Ecto neural progenitor cell (in vitro differentiated cells): ENCODE results near the gene ZNF497.
"Not testable (repeated sequence)": the region's sequence is repeated elsewhere in the genome, so short reads cannot be mapped to it uniquely, and the experiment has no call there.

Experiments
- DNase-seq: peaks from one replicate; pipeline ENCODE4 v3.0.0-alpha.2; 2018; ENCODE audit warnings: low spot score

The ZNF497 gene

GRCh38 chr19:58394821-58395219 lies 32.3 kb upstream of the ZNF497 start:
- no peak for DNase-seq

GRCh38 chr19:58393725-58394033 lies 31.1 kb upstream of the ZNF497 start:
- no peak for DNase-seq

- no peak for DNase-seq
Observed at GRCh38 chr19:58392945-58393724, 30.6 kb upstream of the ZNF497 start.

GRCh38 chr19:58388175-58388526 lies 25.6 kb upstream of the ZNF497 start:
- no peak for DNase-seq

GRCh38 chr19:58387338-58388174 lies 25.0 kb upstream of the ZNF497 start:
- peak; percentile 45 for DNase-seq

GRCh38 chr19:58386576-58387337 lies 24.2 kb upstream of the ZNF497 start, which contains the start of gene RPS5:
RPS5 (plus strand) TSS chr19:58387269; CDS start chr19:58388138, 869 bp downstream.
- DNase-seq = peak; percentile 94

- no peak for DNase-seq
Observed at GRCh38 chr19:58385891-58386575, 23.5 kb upstream of the ZNF497 start.

- DNase-seq = no peak
Observed at GRCh38 chr19:58385313-58385890, 22.9 kb upstream of the ZNF497 start.

GRCh38 chr19:58382997-58383603 lies 20.5 kb upstream of the ZNF497 start:
- no peak for DNase-seq

GRCh38 chr19:58381460-58382212 lies 19.1 kb upstream of the ZNF497 start:
- no peak for DNase-seq

- DNase-seq = peak; percentile 98
Observed at GRCh38 chr19:58380662-58381459, 18.3 kb upstream of the ZNF497 start, which contains the start of gene ZNF837. ZNF837 (minus strand) TSS chr19:58381030; CDS start chr19:58369332, 11,698 bp downstream.

GRCh38 chr19:58380037-58380661 lies 17.6 kb upstream of the ZNF497 start:
- no peak for DNase-seq

GRCh38 chr19:58379246-58379645 lies 16.7 kb upstream of the ZNF497 start:
- no peak for DNase-seq

- DNase-seq = not testable (repeated sequence)
Observed at GRCh38 chr19:58376724-58377123, 14.2 kb upstream of the ZNF497 start.

GRCh38 chr19:58374200-58374599 lies 11.6 kb upstream of the ZNF497 start:
- DNase-seq = no peak

GRCh38 chr19:58372311-58373133 lies 10.0 kb upstream of the ZNF497 start:
- DNase-seq = no peak

GRCh38 chr19:58368561-58369360 lies 6.2 kb upstream of the ZNF497 start:
- DNase-seq = no peak
